Transverse colon (tissue), 4 donors: ENCODE results near the gene ARL11. TPM values are rescaled to one million over a fixed set of nuclear protein-coding genes. Genes with fewer than 3 reads are reported as not detected.

Source experiments
- DNase-seq: peaks from one replicate; pipeline ENCODE4 v3.0.0-alpha.2; 2019
- H3K27ac ChIP-seq, 4 donors: fragments of 200-600 bp; sonication (generic); 2 replicates each; pipeline ENCODE4 v1.5.1; 2016 to 2018; ENCODE audit warnings: inconsistent platforms in 4 of 4
- H3K27me3 ChIP-seq: fragments of 200-600 bp; sonication (generic); 2 replicates; pipeline ENCODE4 v1.5.1; 2017; ENCODE audit warnings: inconsistent platforms
- H3K36me3 ChIP-seq, 4 donors: fragments of 200-600 bp; sonication (generic); 2 replicates each; pipeline ENCODE4 v1.5.1; 2017 to 2019; ENCODE audit warnings: inconsistent platforms in 4 of 4
- H3K4me1 ChIP-seq, 4 donors: fragments of 200-600 bp; sonication (generic); 2 replicates each; pipeline ENCODE4 v1.5.1; 2017 to 2020; ENCODE audit warnings: inconsistent platforms in 4 of 4
- H3K4me3 ChIP-seq, 4 donors: fragments of 200-600 bp; sonication (generic); 1 replicate in 1 of 4; 2 replicates in 3 of 4; pipeline versions ENCODE4 v1.5.1 to v1.6.1; 2017 to 2019; ENCODE audit warnings: inconsistent platforms in 4 of 4
- H3K9me3 ChIP-seq, 2 donors: fragments of 200-600 bp; sonication (generic); 2 replicates each; pipeline ENCODE4 v1.5.1; 2017 to 2019; ENCODE audit warnings: inconsistent platforms in 2 of 2
- CTCF ChIP-seq, 5 experiments: fragments of 200-600 bp in 3 of 5; fragments of 450-650 bp in 2 of 5; sonication (generic) in 3 of 5; IDR thresholded peaks; 1 replicate in 2 of 5; 2 replicates in 3 of 5; pipeline ENCODE4 v1.5.1; 2016 to 2017; ENCODE audit warnings: antibody characterized with exemption in 5 of 5, inconsistent platforms in 3 of 5, mild to moderate bottlenecking in 2 of 5, moderate library complexity in 1 of 5
- EP300 ChIP-seq: sonication (generic); formaldehyde crosslinking; IDR thresholded peaks from one replicate; pipeline ENCODE4 v1.6.1; 2017; ENCODE audit warnings: antibody characterized with exemption, low read depth
- POLR2A ChIP-seq: fragments of 450-650 bp; IDR thresholded peaks from one replicate; pipeline ENCODE4 v1.6.1; 2016; ENCODE audit warnings: antibody characterized with exemption, mild to moderate bottlenecking, moderate library complexity
- POLR2AphosphoS5 ChIP-seq, 3 donors: sonication (generic); formaldehyde crosslinking; IDR thresholded peaks; one replicate each; pipeline ENCODE4 v1.6.1; 2016; ENCODE audit warnings: antibody characterized with exemption in 3 of 3
- WGBS, 2 donors: methylation state at CpG; one replicate each; pipeline ENCODE4 v1.1.5; 2018; ENCODE audit warnings: low coverage in 1 of 2; 5-methylcytosine and 5-hydroxymethylcytosine counted together
- in situ Hi-C, 4 donors: fragments of 200-750 bp; cut with MboI; loops; one replicate each; pipeline versions ENCODE4 v1.15.0 to v1.15.1; 2017; ENCODE audit warnings: low sequenced_read_pairs in 3 of 4, low pct_ligation_motif_present in 1 of 4, low pct_unique_long_range_greater_than_20kb in 1 of 4
- intact Hi-C: fragments of 100-400 bp; cut with DNase I; formaldehyde crosslinking; loops from one replicate; pipeline ENCODE4 v1.15.1; 2023; ENCODE audit warnings: low total_unique reads
- total RNA-seq, 4 donors: library from RNA; depleted of rRNA; stranded (reverse); fragments of >200 nt; gene quantifications; one replicate each; pipeline ENCODE4 v1.1.0, GENCODE V29; 2016

The ARL11 gene
- total RNA-seq, 4 donors from 2014 or later: 0.68 to 0.79 TPM; not detected in 2

DNA sequence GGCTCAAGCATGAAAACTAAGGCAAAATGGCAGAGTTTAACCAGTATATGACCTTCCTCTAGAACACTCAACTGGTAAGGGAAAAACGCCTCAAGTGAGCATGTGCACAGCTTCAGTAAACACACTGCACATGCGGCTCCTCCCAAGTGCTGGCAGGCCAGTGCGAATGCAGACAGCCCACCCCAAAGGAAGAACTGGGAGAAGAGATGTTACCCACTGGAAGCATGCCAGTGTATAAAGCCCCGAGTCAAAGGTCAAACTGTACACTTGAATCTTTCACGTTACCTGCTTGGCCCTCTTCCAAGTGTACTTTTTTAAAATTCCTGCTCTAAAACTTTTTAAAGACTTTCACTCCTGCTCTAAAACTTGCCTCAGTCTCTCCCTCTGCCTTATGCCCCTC lies 23.7 kb upstream of the ARL11 start:
- DNase-seq: no peak
- H3K27ac ChIP-seq: no peak overlapping the region
- H3K36me3 ChIP-seq: no peaks in the 10 kb centered on the region
- in situ Hi-C loops (loop anchor here in 3 of 4 donors (10.0 to 25.0 kb wide), 3 partner anchors 300 to 317 kb away; no protein-coding TSS in a partner anchor), intact Hi-C loops (loop anchor here (10.0 kb wide), 1 partner anchor 300 kb away; no protein-coding TSS in a partner anchor)
- H3K4me1 ChIP-seq: peaks cover 0 to 14% (median 0%) of the 10 kb centered on the region in 4 donors
- no peaks in the 10 kb centered on the region for H3K27me3 ChIP-seq
- no peak overlapping the region for H3K4me3 ChIP-seq
- no peaks in the 10 kb centered on the region for H3K9me3 ChIP-seq
- WGBS, 2 donors: 17 to 40% methylated on average over 1 to 5 of the region's 5 CpGs
- TF ChIP-seq CTCF (IDR thresholded peaks at IDR 0.05) (no peak), POLR2AphosphoS5 (IDR thresholded peaks at IDR 0.05) (no peak), EP300 (no peak), POLR2A (no peak)

DNA sequence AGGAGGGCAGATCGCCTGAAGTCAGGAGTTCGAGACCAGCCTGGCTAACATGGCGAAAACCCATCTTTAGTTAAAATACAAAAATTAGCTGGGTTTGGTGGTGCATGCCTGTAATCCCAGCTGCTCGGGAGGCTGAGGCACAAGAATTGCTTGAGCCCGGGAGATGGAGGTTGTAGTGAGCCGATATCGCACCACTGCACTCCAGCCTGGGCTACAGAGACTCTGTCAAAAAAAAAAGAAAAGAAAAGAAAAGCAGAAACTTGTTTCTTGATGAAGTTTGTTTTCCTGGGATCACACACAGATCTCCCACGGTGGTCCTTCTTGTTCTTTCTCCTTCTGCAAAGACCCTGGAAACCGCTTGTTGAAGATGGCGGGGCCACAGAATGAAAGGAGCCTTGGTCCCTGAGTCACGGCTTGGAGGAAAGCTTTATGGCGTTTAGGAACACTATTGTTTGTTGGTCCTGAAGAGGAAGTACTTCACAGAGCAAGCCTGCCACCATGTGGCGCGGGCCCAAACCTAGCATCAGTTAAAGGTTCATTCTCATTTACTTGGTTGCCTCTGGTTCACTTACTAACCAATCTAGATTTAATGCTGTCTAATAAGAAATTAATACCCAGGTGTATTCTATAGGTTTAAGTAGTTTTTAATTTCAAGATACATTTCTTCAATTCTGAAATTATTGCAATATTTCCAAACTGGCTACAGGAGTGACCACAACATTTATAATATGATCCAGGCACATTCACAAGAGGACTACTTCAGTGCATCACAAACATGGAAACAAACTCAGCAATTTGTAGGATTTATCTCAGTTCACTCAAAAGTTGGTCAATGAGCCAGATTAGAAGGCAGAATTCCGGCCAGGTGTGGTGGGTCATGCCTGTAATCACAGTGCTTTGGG lies 21.3 kb upstream of the ARL11 start:
- intact Hi-C loops: loop anchor here (10.0 kb wide), 1 partner anchor 302 kb away; no protein-coding TSS in a partner anchor
- Histone ChIP-seq H3K27ac (no peak overlapping the region), H3K4me3 (peak overlapping the region in 3 of 4 donors; percentile 13 to 43 (median 19))

DNA sequence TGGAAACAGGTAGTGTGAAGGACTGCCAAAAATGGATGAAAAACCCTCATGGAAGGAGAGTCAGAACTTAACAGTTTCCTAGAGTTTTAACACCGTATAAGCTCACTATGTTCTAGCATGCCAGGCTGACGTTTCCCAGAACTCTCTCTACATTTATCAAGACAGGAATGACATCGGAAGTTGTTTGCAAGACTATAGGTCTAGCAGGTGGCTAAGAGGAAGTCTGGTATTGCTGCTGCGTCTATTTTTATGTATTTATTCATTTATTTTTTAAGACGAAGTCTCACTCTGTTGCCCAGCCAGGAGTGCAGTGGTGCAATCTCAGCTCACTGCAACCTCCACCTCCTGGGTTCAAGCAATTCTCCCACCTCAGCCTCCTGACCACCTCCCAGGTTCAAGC lies 20.5 kb upstream of the ARL11 start:
- H3K9me3 ChIP-seq: no peaks in the 10 kb centered on the region
- 54 to 57% methylated on average over 5 of the region's 5 CpGs for WGBS, 2 donors
- no peaks in the 10 kb centered on the region for H3K36me3 ChIP-seq
- intact Hi-C loops (loop anchor here (10.0 kb wide), 1 partner anchor 303 kb away; no protein-coding TSS in a partner anchor), in situ Hi-C loops (loop anchor here (5.0 to 25.0 kb wide), 4 partner anchors 303 to 320 kb away; no protein-coding TSS in a partner anchor)
- TF ChIP-seq POLR2A (no peak), POLR2AphosphoS5 (IDR thresholded peaks at IDR 0.05) (no peak), EP300 (no peak), CTCF (IDR thresholded peaks at IDR 0.05) (no peak)
- H3K4me3 ChIP-seq: no peak overlapping the region
- peaks cover 0 to 14% (median 0%) of the 10 kb centered on the region in 4 donors for H3K4me1 ChIP-seq
- no peak overlapping the region for H3K27ac ChIP-seq
- no peaks in the 10 kb centered on the region for H3K27me3 ChIP-seq
- no peak for DNase-seq

More for the DNA sequence above, 21.3 kb upstream of the ARL11 start:
- in situ Hi-C loops: loop anchor here (5.0 to 25.0 kb wide), 4 partner anchors 302 to 320 kb away; no protein-coding TSS in a partner anchor
- peak; percentile 88 for DNase-seq
- Histone ChIP-seq H3K4me1 (peaks cover 0 to 14% (median 0%) of the 10 kb centered on the region in 4 donors), H3K36me3 (no peaks in the 10 kb centered on the region), H3K27me3 (no peaks in the 10 kb centered on the region), H3K9me3 (no peaks in the 10 kb centered on the region)
- 26 to 32% methylated on average over 15 of the region's 15 CpGs for WGBS, 2 donors
- TF ChIP-seq CTCF (IDR thresholded peaks at IDR 0.05) (peak; percentile 64 to 82 (median 68)), POLR2AphosphoS5 (IDR thresholded peaks at IDR 0.05) (no peak)

GRCh38 chr13:49608651-49609331 lies 19.5 kb upstream of the ARL11 start:
- TF ChIP-seq EP300 (no peak), POLR2AphosphoS5 (IDR thresholded peaks at IDR 0.05) (no peak), CTCF (IDR thresholded peaks at IDR 0.05) (no peak), POLR2A (no peak)
- no peak for DNase-seq
- intact Hi-C loops: loop anchor here (10.0 kb wide), 1 partner anchor 304 kb away; no protein-coding TSS in a partner anchor
- no peaks in the 10 kb centered on the region for H3K9me3 ChIP-seq
- in situ Hi-C loops: loop anchor here (5.0 to 25.0 kb wide), 4 partner anchors 304 to 321 kb away; no protein-coding TSS in a partner anchor
- no peaks in the 10 kb centered on the region for H3K36me3 ChIP-seq
- peaks cover 0 to 13% (median 0%) of the 10 kb centered on the region in 4 donors for H3K4me1 ChIP-seq
- no peak overlapping the region for H3K27ac ChIP-seq
- WGBS, 2 donors: 71 to 74% methylated on average over 1 of the region's 1 CpG
- H3K4me3 ChIP-seq: no peak overlapping the region
- no peaks in the 10 kb centered on the region for H3K27me3 ChIP-seq
